Neural progenitor cell (in vitro differentiated cells): ENCODE results near the gene GALK1. TPM values are rescaled to one million over a fixed set of nuclear protein-coding genes. Genes with fewer than 3 reads are reported as not detected.

ENCODE experiments used
- DNase-seq: peaks from one replicate; pipeline ENCODE4 v3.0.0-alpha.2; 2016; ENCODE audit warnings: low spot score
- H2AFZ ChIP-seq: fragments of 200-600 bp; sonication (generic); replicated peaks from 2 replicates; pipeline ENCODE4 v1.6.1; 2016; ENCODE audit warnings: antibody characterized with exemption
- H3F3A ChIP-seq: fragments of 200-600 bp; sonication (generic); 2 replicates; pipeline ENCODE4 v1.6.1; 2016; ENCODE audit warnings: antibody characterized with exemption, low read depth
- H3K27ac ChIP-seq: fragments of 200-600 bp; sonication (generic); 2 replicates; pipeline ENCODE4 v1.5.1; 2016; ENCODE audit warnings: mild to moderate bottlenecking
- H3K27me3 ChIP-seq: fragments of 200-600 bp; sonication (generic); 2 replicates; pipeline ENCODE4 v1.6.1; 2016; ENCODE audit warnings: mild to moderate bottlenecking, moderate library complexity
- H3K36me3 ChIP-seq: fragments of 200-600 bp; sonication (generic); 2 replicates; pipeline ENCODE4 v1.5.1; 2016
- H3K4me1 ChIP-seq: fragments of 200-600 bp; sonication (generic); 2 replicates; pipeline ENCODE4 v1.6.1; 2016; ENCODE audit warnings: mixed run types
- H3K4me2 ChIP-seq: fragments of 200-600 bp; sonication (generic); 2 replicates; pipeline ENCODE4 v1.6.1; 2016
- H3K4me3 ChIP-seq: fragments of 200-600 bp; sonication (generic); 2 replicates; pipeline ENCODE4 v1.5.1; 2016
- H3K79me2 ChIP-seq: fragments of 200-600 bp; sonication (generic); 2 replicates; pipeline ENCODE4 v1.6.1; 2016; ENCODE audit warnings: low read depth
- H3K9ac ChIP-seq: fragments of 200-600 bp; sonication (generic); 2 replicates; pipeline ENCODE4 v1.6.1; 2016
- H3K9me3 ChIP-seq: fragments of 200-600 bp; sonication (generic); 2 replicates; pipeline ENCODE4 v1.5.1; 2016; ENCODE audit warnings: low read depth
- H4K20me1 ChIP-seq: fragments of 200-600 bp; sonication (generic); 2 replicates; pipeline ENCODE4 v1.6.1; 2016; ENCODE audit warnings: low read depth
- H3K27ac Mint-ChIP-seq: 3 replicates; pipeline ENCODE4 v1.8.0; 2021; ENCODE audit warnings: mixed read lengths
- H3K27me3 Mint-ChIP-seq: 2 replicates; pipeline ENCODE4 v1.8.0; 2022; ENCODE audit warnings: low read depth, mild to moderate bottlenecking, inconsistent platforms, moderate library complexity, mixed read lengths; ENCODE audit not compliant: insufficient read depth
- H3K36me3 Mint-ChIP-seq: 3 replicates; pipeline ENCODE4 v1.8.0; 2021; ENCODE audit warnings: mixed read lengths
- H3K4me1 Mint-ChIP-seq: 3 replicates; pipeline ENCODE4 v1.8.0; 2021; ENCODE audit warnings: mixed read lengths
- H3K4me3 Mint-ChIP-seq: 3 replicates; pipeline ENCODE4 v1.8.0; 2021; ENCODE audit warnings: mild to moderate bottlenecking, moderate library complexity, mixed read lengths
- H3K9me3 Mint-ChIP-seq: 3 replicates; pipeline ENCODE4 v1.8.0; 2020; ENCODE audit warnings: mixed read lengths
- CTCF ChIP-seq: fragments of 200-600 bp; sonication (generic); IDR thresholded peaks from 2 replicates; pipeline ENCODE4 v1.5.1; 2017; ENCODE audit warnings: antibody characterized with exemption, mild to moderate bottlenecking
- EZH2 ChIP-seq: fragments of 200-600 bp; sonication (generic); IDR thresholded peaks from 2 replicates; pipeline ENCODE4 v1.6.1; 2017; ENCODE audit warnings: antibody characterized with exemption, mild to moderate bottlenecking, moderate library complexity
- EZH2phosphoT487 ChIP-seq: fragments of 200-600 bp; sonication (generic); IDR thresholded peaks from 2 replicates; pipeline ENCODE4 v1.6.1; 2017; ENCODE audit warnings: antibody characterized with exemption
- total RNA-seq: library from RNA; depleted of rRNA; stranded (reverse); fragments of >200 nt; gene quantifications from 2 replicates; pipeline ENCODE4 v1.2.3, GENCODE V29; 2015; ENCODE audit warnings: low replicate concordance

The GALK1 gene
- total RNA-seq, 1 donor from 2014 or later, result 6.5 TPM

- no peak overlapping the region for H3K27ac Mint-ChIP-seq
- H3K79me2 ChIP-seq, result no peaks in the 10 kb centered on the region
- H3K36me3 Mint-ChIP-seq, result no peaks in the 10 kb centered on the region
- peaks cover 6% of the 10 kb centered on the region for H3K4me1 Mint-ChIP-seq
- H2AFZ ChIP-seq, result no peak overlapping the region
- H3K4me1 ChIP-seq, result no peaks in the 10 kb centered on the region
- no peak overlapping the region for H3K27ac ChIP-seq
- H3K9me3 Mint-ChIP-seq, result no peaks in the 10 kb centered on the region
- H3K36me3 ChIP-seq, result no peaks in the 10 kb centered on the region
- no peak for DNase-seq
- no peak overlapping the region for H3K4me3 ChIP-seq
- H3K27me3 ChIP-seq, result no peaks in the 10 kb centered on the region
- no peaks in the 10 kb centered on the region for H3F3A ChIP-seq
- H4K20me1 ChIP-seq, result no peaks in the 10 kb centered on the region
- TF ChIP-seq EZH2 (no peak), EZH2phosphoT487 (no peak), CTCF (no peak)
- peaks cover 3% of the 10 kb centered on the region for H3K27me3 Mint-ChIP-seq
- no peaks in the 10 kb centered on the region for H3K9me3 ChIP-seq
- H3K4me3 Mint-ChIP-seq, result no peak overlapping the region
- H3K4me2 ChIP-seq, result no peak overlapping the region
- H3K9ac ChIP-seq, result no peak overlapping the region
These were observed 24.3 kb downstream of the GALK1 start for GRCh38 chr17:75740631-75741077.

- Mint-ChIP-seq H3K36me3 (no peaks in the 10 kb centered on the region), H3K4me1 (peaks cover 6% of the 10 kb centered on the region), H3K4me3 (no peak overlapping the region), H3K27ac (no peak overlapping the region), H3K9me3 (no peaks in the 10 kb centered on the region), H3K27me3 (peaks cover 3% of the 10 kb centered on the region)
- Histone ChIP-seq H3K4me2 (no peak overlapping the region), H3K36me3 (no peaks in the 10 kb centered on the region), H3F3A (no peaks in the 10 kb centered on the region), H3K27me3 (no peaks in the 10 kb centered on the region), H3K9me3 (no peaks in the 10 kb centered on the region), H3K9ac (no peak overlapping the region), H3K27ac (no peak overlapping the region), H4K20me1 (no peaks in the 10 kb centered on the region), H3K79me2 (no peaks in the 10 kb centered on the region), H2AFZ (no peak overlapping the region), H3K4me3 (no peak overlapping the region), H3K4me1 (no peaks in the 10 kb centered on the region)
- TF ChIP-seq EZH2phosphoT487 (no peak), CTCF (no peak), EZH2 (no peak)
- DNase-seq, result no peak
These were observed 24.8 kb downstream of the GALK1 start for GRCh38 chr17:75740215-75740614.

GRCh38 chr17:75739801-75740200 lies 25.2 kb downstream of the GALK1 start:
- H3K27me3 Mint-ChIP-seq, result peaks cover 3% of the 10 kb centered on the region
- H3K4me2 ChIP-seq, result no peak overlapping the region
- H3K4me3 ChIP-seq, result no peak overlapping the region
- H3K36me3 ChIP-seq, result no peaks in the 10 kb centered on the region
- H3K79me2 ChIP-seq, result no peaks in the 10 kb centered on the region
- no peak overlapping the region for H3K27ac ChIP-seq
- no peaks in the 10 kb centered on the region for H3K36me3 Mint-ChIP-seq
- no peak overlapping the region for H3K27ac Mint-ChIP-seq
- no peaks in the 10 kb centered on the region for H3K9me3 Mint-ChIP-seq
- no peak overlapping the region for H3K4me3 Mint-ChIP-seq
- no peaks in the 10 kb centered on the region for H3K27me3 ChIP-seq
- no peak for DNase-seq
- H3K4me1 Mint-ChIP-seq, result peaks cover 6% of the 10 kb centered on the region
- H3K9me3 ChIP-seq, result no peaks in the 10 kb centered on the region
- no peaks in the 10 kb centered on the region for H4K20me1 ChIP-seq
- no peak overlapping the region for H2AFZ ChIP-seq
- no peaks in the 10 kb centered on the region for H3K4me1 ChIP-seq
- H3F3A ChIP-seq, result no peaks in the 10 kb centered on the region
- no peak for TF ChIP-seq EZH2phosphoT487
- H3K9ac ChIP-seq, result no peak overlapping the region

GRCh38 chr17:75739174-75739573 lies 25.8 kb downstream of the GALK1 start:
- Mint-ChIP-seq H3K36me3 (no peaks in the 10 kb centered on the region), H3K4me1 (peaks cover 6% of the 10 kb centered on the region), H3K27ac (no peak overlapping the region), H3K9me3 (no peaks in the 10 kb centered on the region), H3K4me3 (no peak overlapping the region), H3K27me3 (peaks cover 6% of the 10 kb centered on the region)
- DNase-seq, result no peak
- no peak for TF ChIP-seq EZH2
- no peak for TF ChIP-seq CTCF
- no peak for TF ChIP-seq EZH2phosphoT487
- no peak overlapping the region for H2AFZ ChIP-seq
- H3K36me3 ChIP-seq, result no peaks in the 10 kb centered on the region
- H3K4me3 ChIP-seq, result no peak overlapping the region
- H3K4me1 ChIP-seq, result no peaks in the 10 kb centered on the region
- H3K9me3 ChIP-seq, result no peaks in the 10 kb centered on the region
- no peaks in the 10 kb centered on the region for H3F3A ChIP-seq
- no peak overlapping the region for H3K4me2 ChIP-seq
- H3K27me3 ChIP-seq, result no peaks in the 10 kb centered on the region
- no peak overlapping the region for H3K27ac ChIP-seq
- no peaks in the 10 kb centered on the region for H3K79me2 ChIP-seq
- H4K20me1 ChIP-seq, result no peaks in the 10 kb centered on the region
- no peak overlapping the region for H3K9ac ChIP-seq
